Neutrophil (primary cell): ENCODE data around the gene AKR1C3.
"Not testable (repeated sequence)": the region's sequence is repeated elsewhere in the genome, so short reads cannot be mapped to it uniquely, and the experiment has no call there.

Source experiments
- H3K27ac ChIP-seq: fragments of 200-600 bp; sonication (generic); 2 replicates; pipeline ENCODE4 v1.5.1; 2016; ENCODE audit warnings: mild to moderate bottlenecking, moderate library complexity
- H3K27me3 ChIP-seq: fragments of 200-600 bp; sonication (generic); 2 replicates; pipeline ENCODE4 v1.6.0; 2016; ENCODE audit warnings: mild to moderate bottlenecking
- H3K36me3 ChIP-seq: fragments of 200-600 bp; sonication (generic); 2 replicates; pipeline ENCODE4 v1.5.1; 2017
- H3K4me1 ChIP-seq, 2 experiments: fragments of 200-600 bp in 1 of 2; sonication (generic) in 1 of 2; 1 replicate in 1 of 2; 2 replicates in 1 of 2; pipeline versions ENCODE4 v1.5.1 to v1.6.1; 2013 to 2016; ENCODE audit warnings: low read depth in 1 of 2, low read length in 1 of 2, mild to moderate bottlenecking in 1 of 2, moderate library complexity in 1 of 2; ENCODE audit not compliant: control insufficient read depth in 1 of 2, insufficient read depth in 1 of 2
- H3K4me3 ChIP-seq, 2 experiments: fragments of 200-600 bp in 1 of 2; sonication (generic) in 1 of 2; 1 replicate in 1 of 2; 2 replicates in 1 of 2; pipeline ENCODE4 v1.5.1; 2013 to 2016; ENCODE audit warnings: low read depth in 1 of 2, low read length in 1 of 2, mild to moderate bottlenecking in 1 of 2, moderate library complexity in 1 of 2
- H3K9me3 ChIP-seq: fragments of 200-600 bp; sonication (generic); 2 replicates; pipeline ENCODE4 v1.5.1; 2016
- TF ChIP-seq, protein P1 (sequence below): fragments of 200-600 bp; sonication (generic); IDR thresholded peaks from 2 replicates; pipeline ENCODE4 v1.5.1; 2016; ENCODE audit warnings: antibody characterized with exemption

The AKR1C3 gene

DNA sequence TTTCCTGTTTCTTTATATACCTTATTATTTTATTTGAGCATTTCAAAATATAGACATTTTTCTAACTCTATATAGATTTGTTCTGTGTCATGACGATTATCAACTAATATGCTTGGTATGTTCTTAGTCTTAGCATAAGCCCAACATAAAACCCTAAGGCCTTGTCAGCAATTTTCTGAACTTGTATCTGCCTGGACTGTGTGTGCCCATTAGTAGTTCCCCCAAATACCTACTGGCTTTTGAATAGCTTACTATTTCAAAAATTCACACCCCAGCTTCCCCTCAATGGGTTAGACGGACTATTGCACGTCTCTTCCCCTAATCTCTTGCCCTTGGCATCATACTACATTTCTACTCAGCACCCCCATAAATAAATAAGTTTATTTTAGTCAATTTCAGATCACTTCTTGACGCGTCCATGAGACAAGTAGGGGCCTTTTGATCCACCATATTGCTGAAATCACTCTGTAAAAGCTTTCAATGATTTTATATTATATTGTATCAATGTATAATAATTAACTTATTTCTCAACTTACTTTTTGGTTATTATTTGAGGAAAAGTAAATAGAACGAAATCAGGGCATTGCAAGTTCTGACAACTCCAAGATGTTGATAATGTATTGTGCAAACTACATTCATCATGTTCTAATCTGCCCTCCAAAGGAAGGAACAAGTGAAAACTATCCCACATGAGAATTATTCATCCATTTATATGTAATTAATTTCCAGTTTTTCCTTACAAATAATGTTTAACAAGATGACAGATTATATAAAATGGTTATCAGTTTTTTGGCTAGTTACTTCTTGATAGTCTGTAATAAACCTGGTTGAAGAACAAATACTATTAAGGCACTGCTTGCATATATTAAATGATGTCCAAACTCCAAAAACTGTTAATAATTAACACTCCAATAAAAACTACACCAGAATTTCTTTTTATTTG lies 1.1 kb upstream of the AKR1C3 start:
- Histone ChIP-seq H3K36me3 (no peaks in the 10 kb centered on the region), H3K27me3 (peaks cover 7% of the 10 kb centered on the region), H3K4me3 (no peak overlapping the region), H3K9me3 (no peaks in the 10 kb centered on the region), H3K4me1 (peaks cover 0 to 7% of the 10 kb centered on the region in 2 experiments), H3K27ac (no peak overlapping the region)
- TF ChIP-seq, protein P1, sequence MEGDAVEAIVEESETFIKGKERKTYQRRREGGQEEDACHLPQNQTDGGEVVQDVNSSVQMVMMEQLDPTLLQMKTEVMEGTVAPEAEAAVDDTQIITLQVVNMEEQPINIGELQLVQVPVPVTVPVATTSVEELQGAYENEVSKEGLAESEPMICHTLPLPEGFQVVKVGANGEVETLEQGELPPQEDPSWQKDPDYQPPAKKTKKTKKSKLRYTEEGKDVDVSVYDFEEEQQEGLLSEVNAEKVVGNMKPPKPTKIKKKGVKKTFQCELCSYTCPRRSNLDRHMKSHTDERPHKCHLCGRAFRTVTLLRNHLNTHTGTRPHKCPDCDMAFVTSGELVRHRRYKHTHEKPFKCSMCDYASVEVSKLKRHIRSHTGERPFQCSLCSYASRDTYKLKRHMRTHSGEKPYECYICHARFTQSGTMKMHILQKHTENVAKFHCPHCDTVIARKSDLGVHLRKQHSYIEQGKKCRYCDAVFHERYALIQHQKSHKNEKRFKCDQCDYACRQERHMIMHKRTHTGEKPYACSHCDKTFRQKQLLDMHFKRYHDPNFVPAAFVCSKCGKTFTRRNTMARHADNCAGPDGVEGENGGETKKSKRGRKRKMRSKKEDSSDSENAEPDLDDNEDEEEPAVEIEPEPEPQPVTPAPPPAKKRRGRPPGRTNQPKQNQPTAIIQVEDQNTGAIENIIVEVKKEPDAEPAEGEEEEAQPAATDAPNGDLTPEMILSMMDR: no peak

DNA sequence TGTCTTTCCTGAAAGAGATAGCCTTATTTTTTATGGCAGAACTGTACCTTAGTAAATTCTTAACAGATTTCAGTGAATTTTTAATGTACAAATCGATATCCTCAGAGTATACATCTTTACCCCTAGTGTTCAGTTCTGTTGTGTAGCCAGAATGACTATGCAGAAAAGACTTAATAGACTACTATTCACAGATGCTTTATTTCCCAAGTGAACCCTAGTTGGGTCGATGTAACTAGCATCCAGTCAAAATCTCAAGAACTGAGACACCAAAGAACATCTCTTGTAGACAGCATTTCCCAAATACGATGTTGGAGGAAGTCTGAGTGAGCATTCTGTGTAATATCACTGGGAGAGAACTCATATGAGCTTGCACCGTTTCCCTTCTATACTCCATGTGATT lies 1.5 kb downstream of the AKR1C3 start:
- H3K4me1 ChIP-seq: peaks cover 0 to 7% of the 10 kb centered on the region in 2 experiments
- H3K4me3 ChIP-seq: no peak overlapping the region
- H3K36me3 ChIP-seq: no peaks in the 10 kb centered on the region
- peaks cover 7% of the 10 kb centered on the region for H3K27me3 ChIP-seq
- H3K9me3 ChIP-seq: no peaks in the 10 kb centered on the region
- TF ChIP-seq, protein P1: no peak
- H3K27ac ChIP-seq: no peak overlapping the region

DNA sequence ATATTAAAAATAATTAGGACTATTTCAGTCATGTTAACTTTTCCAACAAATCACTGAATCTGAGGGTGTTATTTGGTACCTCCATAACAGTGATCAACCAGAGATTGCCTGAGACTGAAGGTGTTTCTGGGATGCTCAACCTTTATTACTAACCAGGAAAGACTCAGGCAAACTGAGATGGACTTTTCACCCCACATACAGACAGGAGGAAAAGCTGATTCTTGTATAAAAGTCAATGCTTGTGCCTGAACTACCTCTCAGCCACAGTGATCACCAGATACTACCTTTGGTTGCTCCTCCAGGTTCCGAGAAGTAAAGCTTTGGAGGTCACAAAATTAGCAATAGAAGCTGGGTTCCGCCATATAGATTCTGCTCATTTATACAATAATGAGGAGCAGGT lies 1.9 kb downstream of the AKR1C3 start:
- Histone ChIP-seq H3K27ac (no peak overlapping the region), H3K4me1 (peaks cover 0 to 7% of the 10 kb centered on the region in 2 experiments), H3K9me3 (no peaks in the 10 kb centered on the region), H3K27me3 (peaks cover 7% of the 10 kb centered on the region), H3K4me3 (no peak overlapping the region), H3K36me3 (no peaks in the 10 kb centered on the region)
- TF ChIP-seq, protein P1: no peak

DNA sequence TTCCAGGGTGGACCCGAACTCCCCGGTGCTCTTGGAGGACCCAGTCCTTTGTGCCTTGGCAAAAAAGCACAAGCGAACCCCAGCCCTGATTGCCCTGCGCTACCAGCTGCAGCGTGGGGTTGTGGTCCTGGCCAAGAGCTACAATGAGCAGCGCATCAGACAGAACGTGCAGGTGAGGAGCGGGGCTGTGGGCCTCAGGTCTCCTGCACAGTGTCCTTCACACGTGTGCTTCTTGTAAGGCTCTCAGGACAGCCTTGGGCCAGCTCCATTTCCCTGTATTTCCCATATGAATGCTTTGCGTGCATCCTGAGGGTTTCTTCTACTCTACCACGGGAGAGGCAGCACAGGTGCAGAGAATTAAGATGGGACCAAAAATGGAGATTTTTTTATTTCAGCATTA lies 8.3 kb downstream of the AKR1C3 start:
- H3K27ac ChIP-seq, H3K27me3 ChIP-seq, H3K4me1 ChIP-seq, H3K4me3 ChIP-seq, H3K36me3 ChIP-seq, H3K9me3 ChIP-seq: not testable (repeated sequence)

DNA sequence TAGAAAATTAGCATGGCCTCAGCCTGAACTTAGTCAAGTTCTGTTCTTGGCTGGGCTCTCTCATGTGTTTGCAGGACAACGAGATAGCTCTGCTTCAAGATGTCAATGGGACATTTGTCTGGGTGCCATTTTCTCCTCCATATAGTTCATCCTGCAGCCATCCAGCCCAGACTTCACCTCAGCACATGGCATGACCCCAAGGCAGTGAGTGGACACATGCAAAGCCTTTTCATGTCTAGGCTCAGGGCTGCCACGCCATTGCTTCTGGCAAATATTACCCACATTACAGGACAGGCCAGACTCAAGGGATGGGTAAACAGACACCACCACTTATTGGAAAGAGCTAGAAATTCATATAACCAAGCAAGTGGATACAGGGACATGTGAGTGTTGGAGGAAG lies 9.3 kb downstream of the AKR1C3 start:
- Histone ChIP-seq H3K9me3 (no peaks in the 10 kb centered on the region), H3K4me3 (no peak overlapping the region), H3K4me1 (no peaks in the 10 kb centered on the region), H3K27ac (no peak overlapping the region), H3K36me3 (no peaks in the 10 kb centered on the region), H3K27me3 (no peaks in the 10 kb centered on the region)
- TF ChIP-seq, protein P1: no peak

DNA sequence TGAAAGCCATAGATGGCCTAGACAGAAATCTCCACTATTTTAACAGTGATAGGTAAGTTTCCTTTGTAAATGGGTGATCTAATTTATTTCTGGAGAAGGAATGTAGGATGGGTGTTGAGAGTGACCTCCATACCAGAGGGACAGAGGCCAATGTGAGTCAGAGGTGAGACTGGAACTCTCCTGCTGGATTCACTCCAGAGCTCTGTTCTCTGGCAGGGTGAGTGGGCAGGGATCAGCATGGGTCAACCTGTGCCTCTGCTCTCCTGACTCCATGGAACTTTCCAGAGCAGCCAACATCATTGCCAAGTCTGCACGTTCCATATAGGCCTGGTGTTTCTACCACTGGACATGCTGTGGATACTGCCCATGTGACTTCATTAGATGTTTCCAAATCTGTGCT lies 11.4 kb downstream of the AKR1C3 start:
- no peaks in the 10 kb centered on the region for H3K36me3 ChIP-seq

More for the DNA sequence above, 11.4 kb downstream of the AKR1C3 start:
- no peak overlapping the region for H3K4me3 ChIP-seq
- no peaks in the 10 kb centered on the region for H3K4me1 ChIP-seq
- H3K9me3 ChIP-seq: no peaks in the 10 kb centered on the region
- no peak overlapping the region for H3K27ac ChIP-seq
- H3K27me3 ChIP-seq: no peaks in the 10 kb centered on the region
- TF ChIP-seq, protein P1: no peak
